GM20431 (cell line): ENCODE results near the gene CENPE.

Source experiments
- in situ Hi-C: fragments of 300-500 bp; cut with MseI, MboI; formaldehyde crosslinking; loops from one replicate; pipeline ENCODE4 v1.15.0; 2020; ENCODE audit warnings: low sequenced_read_pairs; ENCODE audit not compliant: unreplicated experiment

CENPE gene

GRCh38 chr4:103085555-103086196 lies 112.5 kb downstream of the CENPE start:
- in situ Hi-C loops: no loop called here

- in situ Hi-C loops: no loop called here
Observed at GRCh38 chr4:103079621-103080020, 118.5 kb downstream of the CENPE start.

GRCh38 chr4:103076747-103077347 lies 121.3 kb downstream of the CENPE start, which contains the start of gene SLC9B2:
Gene SLC9B2 (minus strand): TSS chr4:103076761. CDS start chr4:103067550, 9,211 bp downstream.
- in situ Hi-C loops: no loop called here

GRCh38 chr4:103075894-103076746 lies 122.0 kb downstream of the CENPE start:
- in situ Hi-C loops: no loop called here

- in situ Hi-C loops: no loop called here
Observed at GRCh38 chr4:103075435-103075893, 122.7 kb downstream of the CENPE start.

GRCh38 chr4:103074744-103075434 lies 123.3 kb downstream of the CENPE start:
- in situ Hi-C loops: no loop called here

GRCh38 chr4:103073792-103074438 lies 124.2 kb downstream of the CENPE start:
- in situ Hi-C loops: no loop called here

- in situ Hi-C loops: no loop called here
Observed at GRCh38 chr4:103067841-103068547, 130.1 kb downstream of the CENPE start.

GRCh38 chr4:103060453-103061148 lies 137.5 kb downstream of the CENPE start:
- in situ Hi-C loops: no loop called here
